WERI-Rb-1 (cell line): ENCODE measurements around the gene COL23A1.
"Not testable (repeated sequence)": the region's sequence is repeated elsewhere in the genome, so short reads cannot be mapped to it uniquely, and the experiment has no call there.

Experiments used
- DNase-seq: peaks from one replicate; pipeline ENCODE4 v3.0.0-alpha.2; 2020
- H3K27ac ChIP-seq: fragments of 250-450 bp; sonication (Bioruptor Pico); 2 replicates; pipeline ENCODE4 v1.5.1; 2020; ENCODE audit warnings: mild to moderate bottlenecking, moderate library complexity
- H3K27me3 ChIP-seq: fragments of 250-450 bp; sonication (Bioruptor Pico); 2 replicates; pipeline ENCODE4 v1.5.1; 2021; ENCODE audit warnings: mild to moderate bottlenecking, low read depth, moderate library complexity; ENCODE audit not compliant: insufficient read depth, severe bottlenecking
- H3K36me3 ChIP-seq: fragments of 250-450 bp; sonication (Bioruptor Pico); 2 replicates; pipeline ENCODE4 v1.5.1; 2020; ENCODE audit warnings: mild to moderate bottlenecking, moderate library complexity
- H3K4me3 ChIP-seq: 2 replicates; pipeline ENCODE4 v1.5.1; 2011; ENCODE audit warnings: low read depth, mild to moderate bottlenecking, control low read depth, low read length
- H3K9me3 ChIP-seq: fragments of 250-450 bp; sonication (Bioruptor Pico); 2 replicates; pipeline ENCODE4 v1.5.1; 2021; ENCODE audit warnings: mild to moderate bottlenecking, moderate library complexity; ENCODE audit not compliant: severe bottlenecking
- CTCF ChIP-seq: IDR thresholded peaks from 2 replicates; pipeline ENCODE4 v1.5.1; 2011; ENCODE audit warnings: low read depth, mild to moderate bottlenecking, control low read depth, inconsistent platforms, low read length

The COL23A1 gene

GRCh38 chr5:178322736-178323540, 267.3 kb downstream of the COL23A1 start:
- Histone ChIP-seq H3K9me3 (no peaks in the 10 kb centered on the region), H3K27ac (no peak overlapping the region), H3K4me3 (no peak overlapping the region), H3K36me3 (no peaks in the 10 kb centered on the region), H3K27me3 (no peaks in the 10 kb centered on the region)
- no peak for DNase-seq
- TF ChIP-seq CTCF, result no peak

- H3K9me3 ChIP-seq, result no peaks in the 10 kb centered on the region
- TF ChIP-seq CTCF, result no peak
- no peak overlapping the region for H3K4me3 ChIP-seq
- no peak overlapping the region for H3K27ac ChIP-seq
- no peaks in the 10 kb centered on the region for H3K27me3 ChIP-seq
- no peak for DNase-seq
- no peaks in the 10 kb centered on the region for H3K36me3 ChIP-seq
These were observed 269.8 kb downstream of the COL23A1 start for GRCh38 chr5:178320281-178320855.

GRCh38 chr5:178319541-178320041, 270.6 kb downstream of the COL23A1 start:
- H3K36me3 ChIP-seq, result no peaks in the 10 kb centered on the region
- H3K9me3 ChIP-seq, result no peaks in the 10 kb centered on the region
- no peak overlapping the region for H3K4me3 ChIP-seq
- no peak overlapping the region for H3K27ac ChIP-seq
- no peaks in the 10 kb centered on the region for H3K27me3 ChIP-seq
- no peak for TF ChIP-seq CTCF
- DNase-seq, result no peak

- no peak overlapping the region for H3K4me3 ChIP-seq
- no peak for TF ChIP-seq CTCF
- H3K27ac ChIP-seq, result no peak overlapping the region
- no peaks in the 10 kb centered on the region for H3K9me3 ChIP-seq
- no peaks in the 10 kb centered on the region for H3K36me3 ChIP-seq
- H3K27me3 ChIP-seq, result no peaks in the 10 kb centered on the region
- DNase-seq, result no peak
These were observed 271.3 kb downstream of the COL23A1 start for GRCh38 chr5:178318893-178319292.

DNA sequence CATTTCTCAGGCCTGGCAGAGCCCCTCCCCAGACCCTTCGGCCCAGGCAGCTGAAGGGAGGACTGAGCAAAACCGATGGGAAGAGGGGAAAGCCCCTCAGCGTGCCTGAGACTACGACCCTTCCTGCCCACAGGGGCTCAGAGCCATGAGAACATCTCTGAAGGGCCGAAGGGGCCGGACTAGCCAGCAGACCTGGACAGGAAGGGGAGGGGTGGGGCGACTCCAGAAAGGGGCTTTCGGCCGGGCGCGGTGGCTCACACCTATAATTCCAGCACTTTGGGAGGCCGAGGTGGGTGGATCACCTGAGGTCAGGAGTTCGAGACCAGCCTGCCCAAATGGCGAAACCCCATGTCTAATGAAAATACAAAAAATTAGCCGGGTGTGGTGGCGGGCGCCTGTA, 271.8 kb downstream of the COL23A1 start:
- Histone ChIP-seq H3K27me3 (no peaks in the 10 kb centered on the region), H3K27ac (no peak overlapping the region), H3K36me3 (no peaks in the 10 kb centered on the region), H3K9me3 (no peaks in the 10 kb centered on the region), H3K4me3 (no peak overlapping the region)
- no peak for DNase-seq
- TF ChIP-seq CTCF, result no peak

- not testable (repeated sequence) for H3K36me3 ChIP-seq, H3K27me3 ChIP-seq, H3K27ac ChIP-seq, DNase-seq, H3K4me3 ChIP-seq, H3K9me3 ChIP-seq
These were observed 272.5 kb downstream of the COL23A1 start for GRCh38 chr5:178317727-178318126.
